Motor neuron (in vitro differentiated cells): Measurements from ENCODE around the gene HS3ST5. TPM values are rescaled to one million over a fixed set of nuclear protein-coding genes. Genes with fewer than 3 reads are reported as not detected.
A peak's percentile ranks its signal among the peaks of the same experiment; 100 is the strongest.

Source experiments
- ATAC-seq, 8 experiments: fragments of 200-7000 bp; cut with Tn5 transposase; replicated peaks in 6 of 8; 2 replicates each; pipeline ENCODE4 v1.8.0; 2021; ENCODE audit warnings: mild to moderate bottlenecking in 8 of 8, moderate library complexity in 8 of 8
- H3K27ac ChIP-seq, 2 donors: fragments of 250-450 bp; sonication (Bioruptor Pico); 2 replicates each; pipeline ENCODE4 v1.9.0; 2021; ENCODE audit warnings: antibody characterized with exemption in 2 of 2, mild to moderate bottlenecking in 2 of 2, moderate library complexity in 1 of 2
- H3K4me1 ChIP-seq, 2 donors: fragments of 250-450 bp; sonication (Bioruptor Pico); replicated peaks in 1 of 2; 2 replicates each; pipeline ENCODE4 v1.6.1; 2021; ENCODE audit warnings: antibody characterized with exemption in 2 of 2, mild to moderate bottlenecking in 2 of 2, moderate library complexity in 1 of 2
- H3K4me3 ChIP-seq, 5 donors: fragments of 250-450 bp; sonication (Bioruptor Pico); 2 replicates each; pipeline ENCODE4 v1.9.0; 2021; ENCODE audit warnings: antibody characterized with exemption in 5 of 5, mild to moderate bottlenecking in 5 of 5, moderate library complexity in 4 of 5
- WGBS, 10 experiments: fragments of 450-650 bp; shearing (Covaris generic); methylation state at CpG; one replicate each; pipeline ENCODE4 v1.0.0; 2022; 5-methylcytosine and 5-hydroxymethylcytosine counted together
- in situ Hi-C, 9 experiments: fragments of 400-800 bp; cut with MboI; loops; one replicate each; pipeline ENCODE4 v1.15.0; 2021; ENCODE audit warnings: low sequenced_read_pairs in 9 of 9, low pct_unique_long_range_greater_than_20kb in 2 of 9; ENCODE audit not compliant: unreplicated experiment in 9 of 9
- total RNA-seq, 8 experiments: library from RNA; unstranded; fragments of 300-600 nt; gene quantifications; 2 replicates each; pipeline versions ENCODE4 v1.2.3 to v1.2.4, GENCODE V29; 2022

HS3ST5 gene
- total RNA-seq, 8 experiments from 2014 or later: 1.4 to 7.1 (median 2.3) TPM

GRCh38 chr6:114167583-114168576 lies 174.9 kb downstream of the HS3ST5 start:
- WGBS, 10 experiments: 54 to 100% (median 81%) methylated on average over 1 to 12 of the region's 13 CpGs
- Histone ChIP-seq H3K4me3 (no peak overlapping the region), H3K27ac (no peak overlapping the region), H3K4me1 (peaks cover 0 to 34% of the 10 kb centered on the region in 2 donors)
- ATAC-seq: no peak
- in situ Hi-C loops: no loop called here

- Histone ChIP-seq H3K4me1 (peaks cover 0 to 51% of the 10 kb centered on the region in 2 donors), H3K27ac (no peak overlapping the region), H3K4me3 (no peak overlapping the region)
- no peak for ATAC-seq
- in situ Hi-C loops: no loop called here
Observed at GRCh38 chr6:114164207-114164606, 178.6 kb downstream of the HS3ST5 start.

- in situ Hi-C loops: no loop called here
- Histone ChIP-seq H3K4me3 (no peak overlapping the region), H3K4me1 (peaks cover 0 to 60% of the 10 kb centered on the region in 2 donors), H3K27ac (no peak overlapping the region)
- ATAC-seq: peak in 6 of 8 experiments; percentile 13 to 75 (median 36)
- WGBS, 10 experiments: 15 to 93% (median 83%) methylated on average over 3 to 6 of the region's 6 CpGs
Observed at GRCh38 chr6:114162691-114163347, 180.0 kb downstream of the HS3ST5 start.

- peaks cover 0 to 62% of the 10 kb centered on the region in 2 donors for H3K4me1 ChIP-seq
- no peak overlapping the region for H3K27ac ChIP-seq
- 29 to 98% (median 48%) methylated on average over 1 to 4 of the region's 4 CpGs; no CpG with 5 or more reads in 4 of the 10 experiments for WGBS, 10 experiments
- in situ Hi-C loops: no loop called here
- H3K4me3 ChIP-seq: no peak overlapping the region
- ATAC-seq: peak in 5 of 8 experiments; percentile 80 to 91 (median 84)
Observed at GRCh38 chr6:114160881-114161280, 181.9 kb downstream of the HS3ST5 start.

GRCh38 chr6:114159727-114160126 lies 183.1 kb downstream of the HS3ST5 start:
- no peak overlapping the region for H3K4me3 ChIP-seq
- ATAC-seq: no peak
- in situ Hi-C loops: no loop called here
- H3K27ac ChIP-seq: no peak overlapping the region
- peaks cover 0 to 60% of the 10 kb centered on the region in 2 donors for H3K4me1 ChIP-seq

- Histone ChIP-seq H3K4me3 (no peak overlapping the region), H3K4me1 (peaks cover 0 to 55% of the 10 kb centered on the region in 2 donors), H3K27ac (no peak overlapping the region)
- WGBS, 10 experiments: 78 to 100% (median 96%) methylated on average over 1 to 2 of the region's 2 CpGs; no CpG with 5 or more reads in 1 of the 10 experiments
- ATAC-seq: no peak
- in situ Hi-C loops: no loop called here
Observed at GRCh38 chr6:114158838-114159694, 183.8 kb downstream of the HS3ST5 start.

- Histone ChIP-seq H3K4me1 (peaks cover 0 to 52% of the 10 kb centered on the region in 2 donors), H3K4me3 (no peak overlapping the region), H3K27ac (no peak overlapping the region)
- in situ Hi-C loops: no loop called here
- ATAC-seq: no peak
- WGBS, 10 experiments: 0 to 100% (median 90%) methylated on average over 1 of the region's 1 CpG
Observed at GRCh38 chr6:114158411-114158810, 184.4 kb downstream of the HS3ST5 start.

- Histone ChIP-seq H3K4me3 (no peak overlapping the region), H3K27ac (no peak overlapping the region), H3K4me1 (peaks cover 0 to 46% of the 10 kb centered on the region in 2 donors)
- in situ Hi-C loops: no loop called here
- peak in 1 of 8 experiments; percentile 23 for ATAC-seq
- WGBS, 10 experiments: 24 to 94% (median 75%) methylated on average over 1 to 2 of the region's 2 CpGs; no CpG with 5 or more reads in 2 of the 10 experiments
Observed at GRCh38 chr6:114157848-114158247, 185.0 kb downstream of the HS3ST5 start.

- 40 to 86% (median 59%) methylated on average over 1 to 3 of the region's 3 CpGs; no CpG with 5 or more reads in 2 of the 10 experiments for WGBS, 10 experiments
- Histone ChIP-seq H3K4me3 (no peak overlapping the region), H3K27ac (no peak overlapping the region), H3K4me1 (peaks cover 0 to 37% of the 10 kb centered on the region in 2 donors)
- peak in 5 of 8 experiments; percentile 16 to 76 (median 53) for ATAC-seq
- in situ Hi-C loops: no loop called here
Observed at GRCh38 chr6:114155763-114156162, 187.1 kb downstream of the HS3ST5 start.

- no peak overlapping the region for H3K27ac ChIP-seq
- 0 to 100% (median 56%) methylated on average over 1 to 4 of the region's 4 CpGs; no CpG with 5 or more reads in 2 of the 10 experiments for WGBS, 10 experiments
- no peak overlapping the region for H3K4me3 ChIP-seq
- ATAC-seq: peak in 3 of 8 experiments; percentile 81 to 92 (median 92)
- in situ Hi-C loops: no loop called here
- peaks cover 0 to 31% of the 10 kb centered on the region in 2 donors for H3K4me1 ChIP-seq
Observed at GRCh38 chr6:114154812-114155211, 188.0 kb downstream of the HS3ST5 start.

GRCh38 chr6:114153448-114153847 lies 189.4 kb downstream of the HS3ST5 start:
- in situ Hi-C loops: no loop called here
- peaks cover 0 to 18% of the 10 kb centered on the region in 2 donors for H3K4me1 ChIP-seq
- 31 to 100% (median 93%) methylated on average over 1 to 3 of the region's 3 CpGs for WGBS, 10 experiments
- no peak overlapping the region for H3K27ac ChIP-seq
- ATAC-seq: no peak
- H3K4me3 ChIP-seq: no peak overlapping the region

GRCh38 chr6:114151064-114151690 lies 191.6 kb downstream of the HS3ST5 start:
- no peak for ATAC-seq
- Histone ChIP-seq H3K4me1 (peaks cover 0 to 12% of the 10 kb centered on the region in 2 donors), H3K4me3 (no peak overlapping the region), H3K27ac (no peak overlapping the region)
- in situ Hi-C loops: no loop called here
- WGBS, 10 experiments: 24 to 91% (median 80%) methylated on average over 2 to 3 of the region's 3 CpGs
